HG03097 (cell line): ENCODE measurements around the gene DNM1L.
"Not testable (repeated sequence)": the region's sequence is repeated elsewhere in the genome, so short reads cannot be mapped to it uniquely, and the experiment has no call there.

Experiments
- ATAC-seq: cut with Tn5 transposase; IDR thresholded peaks from one replicate; pipeline ENCODE4 v1.9.1; 2021; ENCODE audit not compliant: unreplicated experiment, low FRiP score

DNM1L gene

DNA sequence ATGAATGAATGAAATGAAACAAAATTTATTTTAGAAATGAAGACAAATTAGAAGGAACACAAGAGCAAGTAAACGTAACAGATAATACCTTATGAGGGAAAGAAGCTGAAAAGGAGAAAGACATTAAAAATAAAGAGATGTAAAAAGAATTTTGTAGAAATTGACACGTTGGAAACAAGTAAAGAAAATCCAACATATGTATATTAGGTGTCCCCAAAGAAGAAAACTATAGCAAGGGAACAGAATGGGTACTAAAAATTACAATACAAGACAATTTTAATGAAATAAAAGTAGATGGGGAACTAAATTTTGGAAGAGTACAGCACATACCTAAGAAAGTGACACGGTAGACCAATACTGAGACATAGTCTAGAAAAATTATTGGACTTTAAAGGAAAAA is 16.7 kb downstream of the DNM1L start:
- no peak for ATAC-seq

- no peak for ATAC-seq
These were observed 18.3 kb downstream of the DNM1L start for GRCh38 chr12:32697445-32697844.

- ATAC-seq = no peak
These were observed 19.2 kb downstream of the DNM1L start for GRCh38 chr12:32698285-32698684.

GRCh38 chr12:32699437-32699836 is 20.3 kb downstream of the DNM1L start:
- ATAC-seq = not testable (repeated sequence)

- no peak for ATAC-seq
These were observed 23.4 kb downstream of the DNM1L start for GRCh38 chr12:32702473-32702872.

DNA sequence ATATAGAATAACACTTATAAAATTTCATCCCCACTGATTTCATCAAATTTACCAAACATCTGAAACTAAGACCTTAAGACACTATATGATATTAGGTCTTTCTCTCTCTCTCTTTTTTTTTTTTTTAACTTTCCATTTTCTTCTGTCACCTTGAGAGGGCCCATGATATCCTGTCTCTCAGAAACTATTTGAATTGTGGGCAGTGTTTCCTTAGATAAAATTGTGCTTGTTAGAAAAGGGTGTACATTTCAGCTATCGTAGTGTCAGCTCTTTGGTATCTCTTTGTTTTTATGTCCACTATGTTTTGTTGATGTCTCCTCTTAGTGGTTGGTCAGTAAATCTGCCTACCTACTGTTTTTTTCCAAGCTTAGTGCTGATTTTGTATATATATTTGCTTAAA is 23.8 kb downstream of the DNM1L start:
- ATAC-seq = no peak

DNA sequence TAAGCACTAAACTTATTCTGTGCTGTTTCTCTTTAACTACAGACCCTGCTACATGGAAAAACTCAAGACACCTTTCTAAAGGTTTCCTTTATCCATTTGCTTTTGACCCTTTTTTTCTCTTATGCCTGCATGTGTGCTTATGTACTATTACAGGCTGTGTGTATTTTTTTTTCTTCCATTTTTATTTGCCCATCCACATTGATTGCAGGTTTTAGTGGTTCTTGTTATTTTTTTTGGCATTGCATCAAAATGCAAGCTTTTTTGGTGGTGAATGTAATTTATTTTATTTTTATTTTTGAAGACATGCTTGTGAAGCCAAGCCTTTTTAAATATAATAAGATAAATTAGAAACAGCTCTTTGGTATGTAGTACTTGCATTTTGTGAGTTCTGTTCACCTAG is 26.7 kb downstream of the DNM1L start:
- no peak for ATAC-seq

- ATAC-seq = no peak
These were observed 27.4 kb downstream of the DNM1L start for GRCh38 chr12:32706335-32707024.

GRCh38 chr12:32708926-32709325 is 29.8 kb downstream of the DNM1L start:
- ATAC-seq = no peak

- ATAC-seq = no peak
These were observed 35.7 kb downstream of the DNM1L start for GRCh38 chr12:32714772-32715171.

GRCh38 chr12:32718926-32719325 is 39.8 kb downstream of the DNM1L start:
- no peak for ATAC-seq

DNA sequence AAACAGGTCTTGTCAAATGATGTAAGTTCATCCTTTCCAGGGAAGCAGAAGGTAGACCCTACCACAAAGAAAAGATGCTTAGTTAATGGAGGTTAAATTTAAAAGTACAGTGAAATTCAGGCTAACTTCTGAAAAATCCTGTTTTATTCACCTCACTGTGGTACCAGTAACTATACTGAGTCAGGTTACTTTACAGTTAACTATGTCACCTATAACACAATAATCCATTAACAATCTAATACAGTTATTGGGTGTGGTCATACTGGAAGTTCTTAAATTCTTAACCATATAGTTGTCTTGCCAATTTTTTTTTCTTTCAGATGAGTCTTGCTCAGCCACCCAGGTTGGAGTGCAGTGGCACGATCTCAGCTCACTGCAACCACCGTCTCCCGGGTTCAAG is 46.2 kb downstream of the DNM1L start:
- ATAC-seq = not testable (repeated sequence)

- ATAC-seq = no peak
These were observed 47.2 kb downstream of the DNM1L start for GRCh38 chr12:32726286-32726685.

DNA sequence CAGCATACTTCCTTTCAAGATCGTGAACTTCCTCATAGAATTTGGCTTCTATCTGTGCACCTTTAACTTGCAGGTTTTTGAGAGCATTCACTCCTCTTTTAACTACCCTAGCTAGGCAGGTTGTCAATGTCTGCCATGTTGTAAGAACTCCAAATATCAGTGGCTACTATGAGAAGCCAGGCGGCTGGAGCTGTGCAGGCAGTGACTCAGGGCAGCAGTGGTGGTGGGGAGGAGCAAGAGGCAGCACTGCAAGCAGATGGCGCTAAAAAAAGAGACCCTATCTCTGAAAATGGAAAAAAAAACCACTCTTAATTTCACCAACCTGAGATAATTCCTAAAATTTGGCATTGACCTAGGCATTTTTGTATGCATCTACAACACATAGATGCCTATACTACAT is 48.1 kb downstream of the DNM1L start:
- ATAC-seq = no peak

DNA sequence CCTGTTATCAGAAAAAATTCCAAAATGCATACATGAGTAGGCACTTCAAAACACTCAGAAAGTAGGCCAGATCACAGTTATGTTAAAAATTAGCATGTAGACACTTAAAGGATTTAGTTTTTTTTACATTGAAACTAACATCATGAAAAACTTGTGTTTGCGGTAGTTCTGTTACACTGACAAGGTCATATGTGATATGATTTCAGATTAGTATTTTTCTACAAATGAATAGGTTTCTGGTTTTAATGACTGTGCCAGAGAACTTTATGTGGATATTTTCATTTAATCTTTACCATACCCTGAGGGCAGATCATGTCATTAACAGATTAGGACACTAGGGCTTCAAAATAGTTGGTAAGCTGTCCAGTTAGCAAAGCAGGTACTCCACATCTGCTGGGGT is 55.9 kb downstream of the DNM1L start:
- ATAC-seq = no peak

- ATAC-seq = no peak
These were observed 57.3 kb downstream of the DNM1L start for GRCh38 chr12:32736445-32736844.

DNA sequence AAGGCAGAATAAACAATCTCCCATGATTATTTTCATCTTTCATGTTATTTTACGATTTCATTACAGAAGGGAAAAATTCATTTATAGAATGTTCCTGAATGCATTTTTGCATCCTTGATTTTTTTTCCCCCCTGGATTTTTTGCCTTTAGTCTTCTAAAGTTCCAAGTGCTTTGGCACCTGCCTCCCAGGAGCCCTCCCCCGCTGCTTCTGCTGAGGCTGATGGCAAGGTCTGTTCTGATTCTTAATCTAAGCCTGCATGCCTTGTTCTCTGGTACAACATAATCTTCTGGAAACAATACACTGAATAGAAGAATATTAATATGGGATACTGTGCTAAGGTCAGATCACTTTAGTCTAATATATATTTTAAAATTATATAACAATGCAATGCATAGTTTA is 58.6 kb downstream of the DNM1L start:
- no peak for ATAC-seq

- no peak for ATAC-seq
These were observed 60.2 kb downstream of the DNM1L start for GRCh38 chr12:32739279-32739678.

DNA sequence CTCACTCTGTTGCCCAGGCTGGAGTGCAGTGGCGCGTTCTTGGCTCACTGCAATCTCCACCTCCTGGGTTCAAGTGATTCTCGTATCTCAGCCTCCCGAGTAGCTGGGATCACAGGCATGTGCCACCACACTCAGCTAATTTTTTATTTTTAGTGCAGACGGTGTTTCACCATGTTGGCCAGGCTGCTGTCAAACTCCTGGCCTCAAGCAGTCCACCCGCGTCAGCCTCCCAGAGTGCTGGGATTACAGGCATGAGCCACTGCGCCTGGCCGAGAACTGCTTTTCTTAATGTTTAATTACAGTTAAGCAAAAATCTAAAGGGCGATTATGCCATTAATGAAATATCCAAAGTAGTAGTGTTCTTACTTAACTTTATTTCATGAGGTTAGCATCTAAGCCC is 63.0 kb downstream of the DNM1L start:
- ATAC-seq = no peak

GRCh38 chr12:32743264-32743663 is 64.2 kb downstream of the DNM1L start:
- no peak for ATAC-seq

- no peak for ATAC-seq
These were observed 74.5 kb downstream of the DNM1L start for GRCh38 chr12:32753605-32754004.

DNA sequence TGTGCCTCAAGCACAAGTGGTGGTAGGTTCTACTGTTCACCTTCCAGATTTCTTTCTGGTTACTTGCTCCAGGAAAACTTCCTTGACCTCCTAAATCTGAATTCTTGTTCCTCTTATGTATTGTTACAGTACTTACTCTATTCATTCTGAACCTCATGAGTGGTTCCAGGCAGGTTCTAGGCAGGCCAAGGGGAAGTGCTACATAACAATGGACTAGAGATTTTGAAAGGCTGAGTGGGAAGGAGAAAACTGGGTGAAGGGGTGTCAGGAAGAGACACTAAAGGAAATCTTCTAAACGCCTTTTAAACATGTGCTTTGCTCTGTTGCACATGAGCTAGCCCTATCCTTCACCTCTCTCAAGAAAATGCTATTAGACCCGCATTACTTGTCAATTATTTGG is 75.0 kb downstream of the DNM1L start:
- no peak for ATAC-seq

GRCh38 chr12:32755051-32755653 is 76.1 kb downstream of the DNM1L start:
- peak; percentile 73 for ATAC-seq
